HepG2 (cell line): ENCODE data around the gene GADL1.

ENCODE experiments used
- CTCF ChIP-seq: sonication (generic); formaldehyde crosslinking; IDR thresholded peaks from 2 replicates; pipeline ENCODE4 v1.5.0; 2020; ENCODE audit warnings: mild to moderate bottlenecking, missing genetic modification reagents, moderate library complexity
- EP300 ChIP-seq, 3 experiments: sonication (generic) in 1 of 3; formaldehyde crosslinking in 1 of 3; IDR thresholded peaks; 2 replicates each; pipeline versions ENCODE4 v1.5.1 to v1.6.1; 2011 to 2020; ENCODE audit warnings: low read depth in 2 of 3, low read length in 2 of 3, borderline replicate concordance in 1 of 3, improper control_type of control experiment in 1 of 3, mild to moderate bottlenecking in 1 of 3, missing genetic modification reagents in 1 of 3, moderate library complexity in 1 of 3
- FOSL1 ChIP-seq: sonication (generic); formaldehyde crosslinking; IDR thresholded peaks from 2 replicates; pipeline ENCODE4 v1.9.0; 2021; ENCODE audit warnings: missing genetic modification reagents, borderline replicate concordance
- SRSF9 ChIP-seq: fragments of 200-400 bp; formaldehyde crosslinking; IDR thresholded peaks from 2 replicates; pipeline ENCODE4 v1.6.1; 2018; ENCODE audit warnings: borderline replicate concordance, mild to moderate bottlenecking, low read depth, low read length; ENCODE audit not compliant: insufficient read depth, poor library complexity, severe bottlenecking
- ZNF501 ChIP-seq: sonication (generic); formaldehyde crosslinking; IDR thresholded peaks from 2 replicates; pipeline ENCODE4 v1.5.1; 2020; ENCODE audit warnings: mild to moderate bottlenecking, moderate library complexity, missing genetic modification reagents
- ZNF639 ChIP-seq: conservative IDR thresholded peaks from 2 replicates; pipeline ENCODE4 v1.6.1; 2018; ENCODE audit warnings: missing genetic modification reagents

GRCh38 chr3:30753766-30754165 lies 140.7 kb downstream of the GADL1 start:
- TF ChIP-seq CTCF (CRISPR knock-in tag) (no peak), ZNF639 (no peak), ZNF501 (CRISPR knock-in tag) (no peak), FOSL1 (CRISPR knock-in tag) (no peak), EP300 (IDR thresholded peaks at IDR 0.05; ENCODE audit: low read depth in 2 of 2, low read length in 2 of 2) (no peak), EP300 (CRISPR knock-in tag; IDR thresholded peaks at IDR 0.05; ENCODE audit: borderline replicate concordance) (no peak), SRSF9 (no peak)
